Endothelial cell of hepatic sinusoid (primary cell): Measurements from ENCODE around the gene CD300C.

Source experiments
- in situ Hi-C: cut with HindIII; loops from 2 replicates; pipeline ENCODE4 v1.10.0; 2017; ENCODE audit warnings: low sequenced_read_pairs

The CD300C gene

GRCh38 chr17:74545843-74546230, at the start of gene CD300C:
CD300C (minus strand) TSS chr17:74546115; CDS start chr17:74545782, 333 bp downstream.
- in situ Hi-C loops = no loop called here

DNA sequence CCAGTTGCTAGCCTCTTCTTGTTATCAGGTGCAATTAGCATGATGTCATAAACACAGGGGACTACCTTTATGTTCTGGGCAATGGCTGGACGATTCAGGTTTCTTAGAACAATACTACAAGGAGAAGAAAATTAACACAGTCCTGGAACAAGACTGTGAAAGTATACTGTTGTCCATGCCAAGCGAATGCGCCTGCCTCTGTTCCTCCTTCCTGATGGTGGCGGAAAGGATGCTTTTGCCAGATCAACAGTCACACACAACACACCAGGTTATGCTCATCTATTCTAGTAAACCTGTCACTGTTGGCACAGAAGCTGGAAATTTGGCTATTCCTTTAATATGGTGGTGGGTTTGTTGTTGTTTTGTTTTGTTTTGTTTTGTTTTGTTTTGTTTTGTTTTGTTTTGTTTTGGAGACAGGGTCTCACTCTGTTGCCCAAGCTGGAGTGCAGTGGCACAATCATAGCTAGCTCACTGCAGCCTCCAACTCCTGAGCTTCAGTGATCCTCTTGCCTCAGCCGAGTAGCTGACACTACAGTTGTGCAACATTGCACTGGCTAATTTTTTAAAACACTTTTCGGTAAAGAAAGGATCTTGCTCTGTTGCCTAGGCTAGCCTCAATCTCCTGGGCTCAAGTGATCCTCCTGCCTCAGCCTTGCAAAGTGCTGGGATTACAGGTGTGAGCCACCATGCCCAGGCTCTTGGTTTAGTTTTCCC, 49.3 kb upstream of the CD300C start:
- in situ Hi-C loops = no loop called here

GRCh38 chr17:74592087-74592990, 46.4 kb upstream of the CD300C start, which contains the start of gene CD300LD:
CD300LD (minus strand) TSS chr17:74592283; CDS start chr17:74592202, 81 bp downstream.
- in situ Hi-C loops = no loop called here

GRCh38 chr17:74591503-74591902, 45.6 kb upstream of the CD300C start:
- in situ Hi-C loops = no loop called here

GRCh38 chr17:74585711-74586110, 39.8 kb upstream of the CD300C start:
- in situ Hi-C loops = no loop called here

DNA sequence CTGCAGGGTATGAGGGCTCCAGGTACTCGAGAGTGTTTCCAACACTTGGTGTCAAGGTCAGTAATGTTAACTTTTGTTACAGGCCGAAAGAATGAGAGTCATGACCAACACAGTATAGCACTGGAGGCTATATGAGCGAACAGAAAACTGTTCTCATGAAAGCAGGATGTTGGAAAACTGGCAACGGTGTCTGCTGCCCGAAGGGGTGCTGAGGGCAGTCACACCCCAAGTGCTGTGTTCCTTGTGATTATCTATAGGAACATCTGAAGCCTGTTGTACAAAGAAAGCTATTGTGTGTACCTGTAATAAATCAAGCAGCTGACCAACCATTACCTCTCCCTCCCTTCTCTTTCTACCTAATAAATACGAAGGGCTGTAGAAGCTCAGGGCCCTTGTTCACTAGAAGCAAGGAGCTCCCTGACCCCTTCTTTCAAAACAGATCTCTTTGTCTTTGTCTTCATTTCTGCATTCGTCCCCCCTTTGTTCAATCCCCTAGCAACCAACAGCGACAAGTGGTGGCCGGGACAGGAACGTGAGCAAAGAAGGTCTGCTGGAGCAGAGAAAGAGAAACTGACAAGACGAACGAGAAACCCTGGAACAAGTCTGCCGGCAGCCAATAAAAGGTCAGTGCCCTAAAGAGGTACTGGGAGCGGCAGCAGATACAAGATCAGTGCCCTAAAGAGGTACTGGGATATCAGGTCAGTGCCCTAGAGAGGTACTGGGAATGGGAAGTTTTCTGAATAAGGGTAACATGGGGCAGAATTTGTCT, 38.6 kb upstream of the CD300C start:
- in situ Hi-C loops = no loop called here

- in situ Hi-C loops = no loop called here
These were observed 36.7 kb upstream of the CD300C start for GRCh38 chr17:74582633-74583032.

DNA sequence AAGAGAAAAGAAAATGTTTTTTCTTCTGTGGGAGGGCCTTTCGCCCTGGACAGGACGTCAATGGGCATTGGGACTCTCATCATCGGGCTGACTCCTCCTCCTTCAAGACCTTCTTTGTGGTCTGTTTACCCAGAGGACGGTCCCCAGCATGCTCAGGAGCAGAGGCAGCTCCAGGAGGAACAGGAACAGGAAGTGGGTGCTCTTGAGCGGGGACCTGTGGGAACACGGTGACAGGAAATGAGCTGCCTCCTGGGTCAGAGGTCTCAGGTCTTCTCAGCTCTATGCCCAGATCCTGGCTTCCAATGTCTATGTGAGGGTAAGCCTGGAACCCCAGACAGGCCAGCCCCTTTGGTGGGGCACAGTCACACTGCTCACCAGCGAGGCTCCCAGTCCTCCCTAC, 34.0 kb upstream of the CD300C start:
- in situ Hi-C loops = no loop called here

- in situ Hi-C loops = no loop called here
These were observed 33.1 kb upstream of the CD300C start for GRCh38 chr17:74578979-74579378.

DNA sequence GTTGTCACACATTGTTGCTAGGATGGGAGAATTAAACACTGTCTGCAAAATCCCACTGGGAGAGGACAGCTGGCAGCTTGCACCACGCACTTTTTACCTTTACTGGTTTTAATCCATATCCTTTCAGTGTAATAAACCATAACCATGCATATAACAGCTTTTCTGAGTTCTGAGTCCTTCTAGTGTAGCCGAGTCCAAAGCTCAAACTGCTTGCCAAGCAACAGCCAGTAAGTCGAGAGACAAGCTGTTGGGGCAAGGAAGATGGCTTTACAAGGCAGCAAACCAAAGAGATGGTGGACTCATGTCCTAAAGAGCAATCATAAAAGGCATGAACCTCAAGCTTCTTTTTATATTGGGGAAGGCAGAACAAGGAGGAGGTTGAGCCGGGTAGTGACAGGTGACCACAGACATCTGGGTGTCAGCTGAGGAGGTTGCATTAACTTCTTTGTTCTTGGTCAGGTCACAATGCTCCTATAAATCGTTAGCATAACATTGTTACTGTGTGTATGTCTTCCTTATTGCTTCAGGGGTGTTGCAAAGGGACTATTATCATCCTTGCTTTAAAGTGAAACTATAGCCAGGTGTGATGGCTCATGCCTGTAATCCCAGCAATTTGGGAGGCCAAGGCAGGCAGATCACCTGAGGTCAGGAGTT, 28.7 kb upstream of the CD300C start:
- in situ Hi-C loops = loop anchor here (5.0 kb wide), 1 partner anchor 43 kb away; no protein-coding TSS in a partner anchor

GRCh38 chr17:74573635-74574034, 27.7 kb upstream of the CD300C start:
- in situ Hi-C loops = loop anchor here (5.0 kb wide), 1 partner anchor 44 kb away; no protein-coding TSS in a partner anchor

- in situ Hi-C loops = loop anchor here (5.0 kb wide), 1 partner anchor 44 kb away; no protein-coding TSS in a partner anchor
These were observed 27.3 kb upstream of the CD300C start for GRCh38 chr17:74573169-74573568.

- in situ Hi-C loops = loop anchor here (5.0 kb wide), 1 partner anchor 46 kb away; no protein-coding TSS in a partner anchor
These were observed 25.8 kb upstream of the CD300C start for GRCh38 chr17:74571621-74572270.

- in situ Hi-C loops = loop anchor here (5.0 kb wide), 1 partner anchor 48 kb away; no protein-coding TSS in a partner anchor
These were observed 23.4 kb upstream of the CD300C start for GRCh38 chr17:74569020-74570003.

GRCh38 chr17:74568106-74568873, 22.4 kb upstream of the CD300C start:
- in situ Hi-C loops = no loop called here

DNA sequence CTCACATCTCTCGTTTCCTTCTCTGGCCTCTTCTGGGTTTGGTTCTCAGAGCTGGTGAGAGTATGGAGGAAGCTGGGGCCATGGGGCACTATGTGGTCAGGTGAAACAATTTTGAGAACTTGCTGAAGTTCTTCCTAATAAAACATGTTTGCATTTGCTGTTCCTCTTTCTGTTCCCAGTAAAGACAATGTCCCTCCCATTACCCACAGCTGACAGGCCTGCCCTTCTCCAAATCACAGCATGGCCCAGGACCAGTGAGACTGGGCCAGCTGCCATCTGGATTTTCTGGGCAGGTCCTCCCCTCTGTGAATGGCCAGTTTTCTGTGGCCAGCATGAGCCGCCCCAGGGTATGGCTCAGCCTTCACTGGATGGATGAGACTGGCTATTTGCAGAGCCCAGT, 21.5 kb upstream of the CD300C start, which contains the start of gene CD300H:
Gene CD300H (minus strand): TSS at position 113 of the 400 bp plus-strand sequence.
- in situ Hi-C loops = no loop called here

DNA sequence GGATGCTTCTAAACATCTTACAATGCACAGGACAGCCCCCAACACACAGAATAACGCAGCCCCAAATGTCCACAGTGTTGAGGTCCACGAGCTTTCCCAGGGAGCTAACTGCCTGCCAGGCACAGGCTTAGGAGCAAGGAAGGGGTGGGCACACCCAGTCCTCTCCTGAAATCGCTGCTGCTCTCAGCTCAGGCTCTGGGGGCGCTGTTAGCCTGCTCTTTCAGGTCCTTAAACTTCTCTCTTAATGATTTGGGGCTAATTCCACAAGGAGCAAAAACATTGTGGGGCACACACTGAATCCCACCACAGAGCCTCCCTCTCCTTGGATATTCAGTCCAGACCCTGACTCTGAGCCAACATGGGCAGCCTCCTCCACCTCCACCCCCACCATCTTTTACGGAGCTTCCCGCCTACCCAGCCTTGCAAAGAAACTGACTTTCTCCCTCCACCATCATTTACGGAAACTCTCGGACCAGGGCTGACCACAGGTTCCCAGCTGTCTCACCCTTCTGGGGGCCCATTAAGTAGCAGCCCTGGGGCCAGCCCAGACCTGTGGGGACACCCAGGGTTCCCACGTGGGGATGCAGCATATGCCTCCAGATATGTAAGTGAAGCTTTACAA, 20.3 kb upstream of the CD300C start:
- in situ Hi-C loops = no loop called here
